ENCODE results near the gene SH3TC2. TPM values are rescaled to one million over a fixed set of nuclear protein-coding genes. Genes with fewer than 3 reads are reported as not detected.

The SH3TC2 gene
- total RNA-seq, 1 donor from 2014 or later: not detected

DNA sequence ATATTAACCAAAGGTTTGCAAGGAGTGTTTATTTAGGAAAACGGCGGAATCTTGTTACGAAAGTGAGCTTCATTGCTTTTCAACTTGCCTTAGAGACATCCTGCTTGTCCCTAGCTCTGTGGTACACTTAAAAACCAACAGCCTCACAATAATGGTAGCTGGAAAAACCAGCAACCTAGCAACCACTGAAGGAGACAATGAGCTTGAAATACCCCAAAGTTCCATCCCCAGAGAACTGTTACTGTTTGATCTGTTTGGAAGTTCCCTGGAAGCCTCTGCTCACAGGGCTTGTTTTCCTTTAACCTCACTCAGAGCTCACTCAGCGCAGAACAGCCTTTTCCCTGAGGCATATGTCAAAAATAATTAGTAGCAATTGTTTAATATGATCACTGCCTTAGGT, 43.2 kb downstream of the SH3TC2 start:
- POLR2A ChIA-PET: no interaction called here
- H3K36me3 Mint-ChIP-seq (ENCODE audit: low read depth): no peaks in the 10 kb centered on the region

DNA sequence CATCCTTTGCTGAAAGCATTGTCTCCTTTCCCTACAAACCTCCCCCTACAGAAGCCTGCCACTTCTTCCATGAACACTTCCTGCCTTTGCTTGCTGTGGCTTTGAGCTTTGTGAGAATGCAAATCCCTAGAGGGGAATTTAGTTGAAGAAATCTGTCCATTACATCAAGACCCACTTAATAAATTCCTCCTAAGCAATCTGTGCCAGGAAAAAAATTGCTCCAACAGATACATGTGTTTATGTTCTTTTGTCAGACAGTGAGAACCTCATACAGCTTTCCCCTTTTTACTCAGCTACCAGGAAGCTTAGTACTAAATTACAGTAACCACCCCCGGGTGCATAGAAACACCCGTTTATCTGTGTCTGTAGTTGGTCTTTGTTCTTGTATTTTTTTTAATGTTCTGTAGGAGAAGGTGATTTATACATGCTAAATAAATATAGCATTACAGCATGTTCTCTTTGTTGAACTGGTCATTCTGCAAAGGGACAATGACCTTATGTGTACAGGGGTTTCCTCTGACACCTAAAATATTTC, 43.9 kb downstream of the SH3TC2 start:
- H3K36me3 Mint-ChIP-seq (ENCODE audit: low read depth): no peaks in the 10 kb centered on the region
- no peak for TF ChIP-seq CTCF (IDR thresholded peaks at IDR 0.05)
- H3K4me1 Mint-ChIP-seq: no peaks in the 10 kb centered on the region
- peaks cover 2% of the 10 kb centered on the region for H3K9me3 Mint-ChIP-seq
- peaks cover 13% of the 10 kb centered on the region for H3K27me3 Mint-ChIP-seq
- H3K27ac Mint-ChIP-seq: no peak overlapping the region
- ChIA-PET POLR2A (no interaction called here), CTCF (interaction anchor here (2.2 kb wide), 1 partner anchor 17 kb away, joined by 9 read pairs; no protein-coding TSS in a partner anchor)
- no peak for DNase-seq
- H3K4me3 Mint-ChIP-seq: no peak overlapping the region
- no peak for ATAC-seq (ENCODE audit: low read depth)
- intact Hi-C loops (cut with micrococcal nuclease): no loop called here

More for the DNA sequence above, 43.2 kb downstream of the SH3TC2 start:
- CTCF ChIA-PET: interaction anchor here (2.2 kb wide), 1 partner anchor 16 kb away, joined by 9 read pairs; no protein-coding TSS in a partner anchor
- Mint-ChIP-seq H3K27me3 (peaks cover 13% of the 10 kb centered on the region), H3K27ac (no peak overlapping the region), H3K4me1 (no peaks in the 10 kb centered on the region), H3K4me3 (no peak overlapping the region), H3K9me3 (peaks cover 2% of the 10 kb centered on the region)
- DNase-seq (no peak), ATAC-seq (ENCODE audit: low read depth) (no peak)
- TF ChIP-seq CTCF (IDR thresholded peaks at IDR 0.05): no peak
- intact Hi-C loops (cut with micrococcal nuclease): no loop called here

DNA sequence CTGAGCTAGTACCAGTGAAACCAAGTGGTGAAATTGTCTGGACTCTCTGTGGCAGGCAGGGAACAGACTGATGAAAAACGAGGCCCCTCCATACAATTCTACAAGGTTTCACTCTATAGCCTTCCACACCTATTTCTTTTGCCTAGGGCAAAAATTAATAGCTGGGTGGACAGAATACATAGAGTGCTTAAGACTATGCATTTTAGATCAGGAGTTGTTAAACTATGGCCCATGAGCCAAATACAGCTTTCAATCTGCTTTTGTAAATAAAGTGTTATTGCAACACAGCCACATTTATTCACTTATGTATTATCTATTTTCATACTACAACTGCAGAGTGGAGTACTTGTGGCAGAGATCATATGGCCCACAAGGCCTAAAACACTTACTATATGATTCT, 45.2 kb downstream of the SH3TC2 start:
- Mint-ChIP-seq H3K27ac (no peak overlapping the region), H3K27me3 (peaks cover 13% of the 10 kb centered on the region), H3K9me3 (peaks cover under 1% of the 10 kb centered on the region), H3K4me3 (no peak overlapping the region), H3K4me1 (no peaks in the 10 kb centered on the region), H3K36me3 (ENCODE audit: low read depth) (no peaks in the 10 kb centered on the region)
- ChIA-PET CTCF (no interaction called here), POLR2A (no interaction called here)
- ATAC-seq (ENCODE audit: low read depth) (no peak), DNase-seq (no peak)
- TF ChIP-seq CTCF (IDR thresholded peaks at IDR 0.05): no peak
- intact Hi-C loops (cut with micrococcal nuclease): no loop called here

DNA sequence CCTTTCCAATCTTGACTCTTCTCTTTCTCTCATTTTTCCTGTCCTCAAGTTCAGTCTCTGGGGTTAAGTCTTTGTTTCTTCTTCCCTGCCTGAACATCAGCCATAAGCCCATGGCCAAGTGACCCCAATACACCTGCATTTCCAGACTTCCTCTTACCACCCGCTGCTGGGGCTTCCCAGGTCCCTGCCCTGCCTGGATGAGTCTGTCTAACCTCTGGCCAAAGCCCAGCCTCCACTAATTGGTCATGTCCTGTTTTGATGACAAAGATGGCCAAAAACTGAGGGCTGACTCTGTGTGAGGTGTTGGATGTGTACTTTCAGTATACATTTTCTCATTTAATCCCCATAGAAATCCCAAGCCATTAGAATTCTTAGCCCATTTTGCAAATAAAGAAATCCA, 47.3 kb downstream of the SH3TC2 start:
- ATAC-seq (ENCODE audit: low read depth): no peak

DNA sequence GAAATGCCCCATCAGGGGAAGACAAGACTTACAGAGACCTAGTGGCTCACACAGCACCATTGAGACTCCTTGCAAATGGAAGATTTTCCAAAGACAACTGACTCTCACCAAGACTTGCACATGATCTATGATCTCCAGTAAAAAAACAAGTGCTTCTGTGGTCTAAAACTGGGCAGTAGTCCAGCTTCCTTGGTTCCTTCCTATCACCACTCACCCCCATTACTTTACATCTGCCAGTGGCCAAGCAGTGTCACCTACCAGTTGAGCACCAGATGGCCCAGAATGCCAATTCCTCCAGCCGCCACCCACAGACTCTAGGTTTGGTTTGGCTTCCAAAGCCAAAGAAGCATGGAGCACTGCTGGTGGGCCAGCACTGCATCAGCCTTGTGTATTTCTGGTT, 47.7 kb downstream of the SH3TC2 start:
- no peak overlapping the region for H3K27ac Mint-ChIP-seq
- intact Hi-C loops (cut with micrococcal nuclease): no loop called here
- H3K27me3 Mint-ChIP-seq: peaks cover 9% of the 10 kb centered on the region
- H3K4me1 Mint-ChIP-seq: no peaks in the 10 kb centered on the region
- no peak overlapping the region for H3K4me3 Mint-ChIP-seq
- no peak for ATAC-seq (ENCODE audit: low read depth)
- no peak for DNase-seq
- no peak for TF ChIP-seq CTCF (IDR thresholded peaks at IDR 0.05)
- no peaks in the 10 kb centered on the region for H3K9me3 Mint-ChIP-seq
- CTCF ChIA-PET: no interaction called here
- POLR2A ChIA-PET: no interaction called here
- H3K36me3 Mint-ChIP-seq (ENCODE audit: low read depth): no peaks in the 10 kb centered on the region

More for the DNA sequence above, 47.3 kb downstream of the SH3TC2 start:
- no peaks in the 10 kb centered on the region for H3K36me3 Mint-ChIP-seq (ENCODE audit: low read depth)
- ChIA-PET POLR2A (no interaction called here), CTCF (no interaction called here)
- H3K4me1 Mint-ChIP-seq: no peaks in the 10 kb centered on the region
- intact Hi-C loops (cut with micrococcal nuclease): no loop called here
- TF ChIP-seq CTCF (IDR thresholded peaks at IDR 0.05): no peak
- H3K4me3 Mint-ChIP-seq: no peak overlapping the region
- H3K9me3 Mint-ChIP-seq: no peaks in the 10 kb centered on the region
- DNase-seq: no peak
- no peak overlapping the region for H3K27ac Mint-ChIP-seq
- H3K27me3 Mint-ChIP-seq: peaks cover 9% of the 10 kb centered on the region

Data from activated B cell treated with CpG ODN at 0.5 μM for 24 hours (primary cell).